ENCODE results near the gene DDX47. TPM values are rescaled to one million over a fixed set of nuclear protein-coding genes. Genes with fewer than 3 reads are reported as not detected.

The DDX47 gene
- total and polyA plus RNA-seq, 2 of the 13 experiments (the other 11 are each of a cell fraction or from before 2014, with no cell fraction given): 48.5 to 78.7 TPM

GRCh38 chr12:12788675-12789368 is 24.3 kb upstream of the DDX47 start (continued):
- TF ChIP-seq ZBTB40 (IDR thresholded peaks at IDR 0.05): no peak
- TF ChIP-seq ZBTB40 (CRISPR knock-in tag; IDR thresholded peaks at IDR 0.05): no peak
- no peak for TF ChIP-seq KDM3A (CRISPR knock-in tag; IDR thresholded peaks at IDR 0.05; ENCODE audit: low read depth)
- TF ChIP-seq JDP2 (CRISPR knock-in tag; IDR thresholded peaks at IDR 0.05; ENCODE audit: borderline replicate concordance): no peak
- no peak for TF ChIP-seq ZNF777 (CRISPR knock-in tag; IDR thresholded peaks at IDR 0.05)
- TF ChIP-seq KDM1A (CRISPR knock-in tag; IDR thresholded peaks at IDR 0.05): no peak
- TF ChIP-seq DR1 (CRISPR knock-in tag; IDR thresholded peaks at IDR 0.05): no peak
- no peak for TF ChIP-seq RARA (CRISPR knock-in tag; IDR thresholded peaks at IDR 0.05)
- no peak for TF ChIP-seq ZNF577 (CRISPR knock-in tag; IDR thresholded peaks at IDR 0.05; ENCODE audit: borderline replicate concordance, low read depth)
- 0 out of 4 replicates have a peak, but pooled peaks of 1 of the 2 experiments have one; percentile 48 for TF ChIP-seq HMGXB4 (CRISPR knock-in tag; IDR thresholded peaks at IDR 0.05; ENCODE audit: borderline replicate concordance in 1 of 2, low read depth in 1 of 2)
- TF ChIP-seq NR1H2 (CRISPR knock-in tag; IDR thresholded peaks at IDR 0.05; ENCODE audit: borderline replicate concordance, low read depth): no peak
- no peak for TF ChIP-seq KAT2B (IDR thresholded peaks at IDR 0.05; ENCODE audit: borderline replicate concordance, low read depth, low read length)
- 0 out of 2 replicates have a peak, but pooled peaks have one; percentile 27 for TF ChIP-seq MAX (IDR thresholded peaks at IDR 0.05)
- TF ChIP-seq HNRNPK (IDR thresholded peaks at IDR 0.05; ENCODE audit: low read depth, low read length, poor library complexity, severe bottlenecking): no peak
- TF ChIP-seq GATAD2A (CRISPR knock-in tag; IDR thresholded peaks at IDR 0.05): no peak
- no peak for TF ChIP-seq ZFP37 (CRISPR knock-in tag; IDR thresholded peaks at IDR 0.05; ENCODE audit: borderline replicate concordance)

Measured in HepG2 (cell line).